EL (cell line): ENCODE measurements around the gene HMGXB3.
A peak's percentile ranks its signal among the peaks of the same experiment; 100 is the strongest.

Source experiments
- DNase-seq: peaks from one replicate; pipeline ENCODE4 v3.0.0-alpha.2; 2016

Gene HMGXB3

GRCh38 chr5:150052956-150053712, 52.6 kb downstream of the HMGXB3 start:
- peak; percentile 86 for DNase-seq

GRCh38 chr5:150053713-150054392, 53.3 kb downstream of the HMGXB3 start:
- DNase-seq: no peak

- DNase-seq: no peak
Measured at GRCh38 chr5:150054569-150054968, 54.0 kb downstream of the HMGXB3 start.

GRCh38 chr5:150055326-150056074, 55.0 kb downstream of the HMGXB3 start:
- DNase-seq: no peak

- no peak for DNase-seq
Measured at GRCh38 chr5:150056075-150056443, 55.5 kb downstream of the HMGXB3 start.

GRCh38 chr5:150057052-150057451, 56.5 kb downstream of the HMGXB3 start:
- no peak for DNase-seq

GRCh38 chr5:150057511-150057910, 57.0 kb downstream of the HMGXB3 start:
- DNase-seq: no peak

- DNase-seq: no peak
Measured at GRCh38 chr5:150057996-150058395, 57.5 kb downstream of the HMGXB3 start.

- DNase-seq: peak; percentile 94
Measured at GRCh38 chr5:150058480-150059126, 58.1 kb downstream of the HMGXB3 start.

GRCh38 chr5:150059623-150060022, 59.1 kb downstream of the HMGXB3 start:
- DNase-seq: no peak

GRCh38 chr5:150060471-150060870, 59.9 kb downstream of the HMGXB3 start:
- no peak for DNase-seq

GRCh38 chr5:150061538-150061995, 61.0 kb downstream of the HMGXB3 start:
- DNase-seq: no peak

GRCh38 chr5:150062216-150062922, 61.8 kb downstream of the HMGXB3 start:
- DNase-seq: no peak

- DNase-seq: no peak
Measured at GRCh38 chr5:150063638-150064037, 63.1 kb downstream of the HMGXB3 start.

- no peak for DNase-seq
Measured at GRCh38 chr5:150064681-150065220, 64.2 kb downstream of the HMGXB3 start.

- peak; percentile 82 for DNase-seq
Measured at GRCh38 chr5:150065346-150065745, 64.8 kb downstream of the HMGXB3 start.

GRCh38 chr5:150065886-150066285, 65.3 kb downstream of the HMGXB3 start:
- DNase-seq: peak; percentile 36

- DNase-seq: no peak
Measured at GRCh38 chr5:150066436-150066835, 65.9 kb downstream of the HMGXB3 start.

GRCh38 chr5:150066901-150067396, 66.4 kb downstream of the HMGXB3 start:
- peak; percentile 76 for DNase-seq

GRCh38 chr5:150067405-150067960, 66.9 kb downstream of the HMGXB3 start:
- no peak for DNase-seq

- DNase-seq: no peak
Measured at GRCh38 chr5:150068071-150068470, 67.5 kb downstream of the HMGXB3 start.

- peak; percentile 33 for DNase-seq
Measured at GRCh38 chr5:150068472-150068871, 67.9 kb downstream of the HMGXB3 start.
